Neural crest cell (in vitro differentiated cells): ENCODE data around the gene CDK11A. TPM values are rescaled to one million over a fixed set of nuclear protein-coding genes. Genes with fewer than 3 reads are reported as not detected.

Experiments used
- DNase-seq: peaks from one replicate; pipeline ENCODE4 v3.0.0; 2021; ENCODE audit warnings: low read depth, mixed read lengths, low spot score
- H3K27ac Mint-ChIP-seq: one replicate; pipeline ENCODE4 v1.8.0; 2021; ENCODE audit warnings: mild to moderate bottlenecking, mixed read lengths; ENCODE audit not compliant: unreplicated experiment
- H3K27me3 Mint-ChIP-seq: 2 replicates; pipeline ENCODE4 v1.8.0; 2021; ENCODE audit warnings: low read depth, mild to moderate bottlenecking, mixed read lengths
- H3K36me3 Mint-ChIP-seq: 2 replicates; pipeline ENCODE4 v1.8.0; 2021; ENCODE audit warnings: low read depth, mild to moderate bottlenecking, mixed read lengths
- H3K4me1 Mint-ChIP-seq: 2 replicates; pipeline ENCODE4 v1.8.0; 2021; ENCODE audit warnings: mixed read lengths
- H3K4me3 Mint-ChIP-seq: one replicate; pipeline ENCODE4 v1.8.0; 2021; ENCODE audit warnings: mild to moderate bottlenecking, mixed read lengths
- H3K9me3 Mint-ChIP-seq: 2 replicates; pipeline ENCODE4 v1.8.0; 2021; ENCODE audit warnings: mixed read lengths
- total RNA-seq: library from RNA; stranded (reverse); gene quantifications from 2 replicates; pipeline ENCODE4 v1.2.1, GENCODE V29; 2021
- TF ChIP-seq, protein P1 (sequence below): fragments of 200-600 bp; sonication (generic); conservative IDR thresholded peaks from 2 replicates; pipeline ENCODE4 v1.5.0; 2021; ENCODE audit warnings: antibody characterized with exemption, mild to moderate bottlenecking

Gene CDK11A
- total RNA-seq, 1 donor from 2014 or later: 48.9 TPM

GRCh38 chr1:1764876-1765470 lies 40.8 kb upstream of the CDK11A start:
- H3K27ac Mint-ChIP-seq: no peak overlapping the region
- DNase-seq: no peak
- H3K4me1 Mint-ChIP-seq: peaks cover 7% of the 10 kb centered on the region
- TF ChIP-seq, protein P1, sequence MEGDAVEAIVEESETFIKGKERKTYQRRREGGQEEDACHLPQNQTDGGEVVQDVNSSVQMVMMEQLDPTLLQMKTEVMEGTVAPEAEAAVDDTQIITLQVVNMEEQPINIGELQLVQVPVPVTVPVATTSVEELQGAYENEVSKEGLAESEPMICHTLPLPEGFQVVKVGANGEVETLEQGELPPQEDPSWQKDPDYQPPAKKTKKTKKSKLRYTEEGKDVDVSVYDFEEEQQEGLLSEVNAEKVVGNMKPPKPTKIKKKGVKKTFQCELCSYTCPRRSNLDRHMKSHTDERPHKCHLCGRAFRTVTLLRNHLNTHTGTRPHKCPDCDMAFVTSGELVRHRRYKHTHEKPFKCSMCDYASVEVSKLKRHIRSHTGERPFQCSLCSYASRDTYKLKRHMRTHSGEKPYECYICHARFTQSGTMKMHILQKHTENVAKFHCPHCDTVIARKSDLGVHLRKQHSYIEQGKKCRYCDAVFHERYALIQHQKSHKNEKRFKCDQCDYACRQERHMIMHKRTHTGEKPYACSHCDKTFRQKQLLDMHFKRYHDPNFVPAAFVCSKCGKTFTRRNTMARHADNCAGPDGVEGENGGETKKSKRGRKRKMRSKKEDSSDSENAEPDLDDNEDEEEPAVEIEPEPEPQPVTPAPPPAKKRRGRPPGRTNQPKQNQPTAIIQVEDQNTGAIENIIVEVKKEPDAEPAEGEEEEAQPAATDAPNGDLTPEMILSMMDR: no peak
- H3K4me3 Mint-ChIP-seq: peak overlapping the region; percentile 41
- no peaks in the 10 kb centered on the region for H3K27me3 Mint-ChIP-seq
- peaks cover 12% of the 10 kb centered on the region for H3K36me3 Mint-ChIP-seq
- no peaks in the 10 kb centered on the region for H3K9me3 Mint-ChIP-seq

DNA sequence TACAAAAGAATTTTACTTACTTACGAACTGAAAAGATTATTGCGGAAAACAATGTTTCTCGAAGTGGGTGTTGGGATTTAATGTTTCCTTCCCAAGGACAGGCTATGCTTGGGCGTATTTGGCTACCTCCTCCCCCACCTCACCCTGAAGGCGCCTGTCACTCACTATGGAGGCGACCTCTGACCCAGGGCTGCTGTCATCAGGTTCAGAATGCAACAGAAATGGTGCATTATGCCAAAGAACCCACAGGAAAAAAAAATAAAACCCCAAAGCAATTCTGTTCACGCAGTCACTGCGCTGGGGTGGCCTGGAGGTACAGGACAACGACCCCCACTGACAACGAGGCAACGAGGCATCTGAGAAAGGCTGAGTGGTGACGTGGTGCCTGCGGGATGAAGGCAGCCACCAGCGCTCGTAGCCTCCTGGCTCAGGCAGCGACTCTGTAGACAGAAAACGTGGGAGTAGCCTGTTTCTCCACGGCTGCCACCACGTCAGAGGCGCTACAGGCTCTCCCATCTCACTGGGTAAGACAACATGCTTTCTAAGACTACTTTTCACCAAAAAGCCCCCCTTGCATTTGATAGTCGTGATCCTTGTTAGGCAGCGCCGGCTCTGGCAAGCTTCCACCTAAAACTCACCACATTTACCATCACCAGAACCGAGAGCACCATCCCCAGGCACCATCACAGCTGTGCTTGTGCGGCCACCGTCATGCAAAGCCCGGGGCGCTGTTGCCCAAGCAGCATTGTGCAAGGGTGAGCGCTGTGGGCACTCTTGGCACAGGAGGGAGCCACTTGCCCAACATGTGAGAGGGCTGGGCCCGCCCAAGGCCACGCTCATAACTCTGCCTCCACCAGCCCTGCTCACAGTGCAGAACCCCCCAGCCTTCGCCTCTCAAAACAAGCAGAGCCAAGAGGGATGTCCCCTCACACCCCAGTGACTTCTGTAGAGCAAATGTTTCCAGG lies 39.8 kb upstream of the CDK11A start:
- H3K36me3 Mint-ChIP-seq: peaks cover 9% of the 10 kb centered on the region
- peaks cover 7% of the 10 kb centered on the region for H3K4me1 Mint-ChIP-seq
- no peak overlapping the region for H3K27ac Mint-ChIP-seq
- TF ChIP-seq, protein P1: no peak
- DNase-seq: no peak
- H3K4me3 Mint-ChIP-seq: no peak overlapping the region
- no peaks in the 10 kb centered on the region for H3K9me3 Mint-ChIP-seq
- H3K27me3 Mint-ChIP-seq: no peaks in the 10 kb centered on the region

DNA sequence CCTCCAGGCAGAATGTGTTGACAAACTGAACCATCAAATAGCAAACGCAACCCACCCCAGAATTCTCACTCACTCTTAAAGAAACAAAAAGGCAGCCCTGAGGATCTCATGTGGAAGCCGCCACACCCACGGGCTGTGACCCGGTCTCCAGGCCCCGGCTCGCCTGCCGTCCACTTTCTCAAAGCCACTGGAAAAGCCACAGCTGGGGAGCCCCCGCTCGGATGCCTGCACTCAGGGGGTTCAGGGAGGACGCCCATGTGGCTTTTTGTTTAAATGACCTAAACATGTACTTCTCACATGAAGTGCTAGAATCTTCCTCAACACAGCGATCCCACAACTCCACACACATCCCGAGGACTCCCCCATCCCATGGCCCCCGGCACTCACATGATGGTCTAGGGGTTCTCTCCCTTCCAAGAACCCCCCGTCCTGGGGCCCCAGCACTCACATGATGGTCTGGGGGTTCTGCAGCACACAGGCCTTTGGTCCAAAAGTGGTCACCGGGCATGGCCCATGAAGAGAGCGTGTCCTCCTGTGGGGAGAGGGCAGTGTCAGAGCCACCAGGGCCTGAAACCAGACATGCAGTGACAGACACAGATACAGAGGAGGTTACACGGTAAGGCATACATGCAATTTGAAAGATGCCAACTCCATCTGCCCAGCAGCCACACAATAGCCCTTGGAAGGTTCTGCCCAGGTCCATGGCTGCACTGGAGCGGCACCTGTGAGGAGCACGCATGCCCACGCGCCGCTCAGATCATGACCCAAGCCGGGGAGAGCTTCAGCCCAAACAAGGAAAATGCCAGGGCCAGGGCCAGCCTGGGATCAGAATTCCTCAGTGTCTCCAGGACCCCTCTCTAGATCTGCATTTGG lies 37.6 kb upstream of the CDK11A start:
- TF ChIP-seq, protein P1: no peak
- Mint-ChIP-seq H3K4me3 (no peak overlapping the region), H3K36me3 (no peaks in the 10 kb centered on the region), H3K27me3 (no peaks in the 10 kb centered on the region), H3K27ac (no peak overlapping the region), H3K4me1 (peaks cover 7% of the 10 kb centered on the region), H3K9me3 (no peaks in the 10 kb centered on the region)
- DNase-seq: no peak

GRCh38 chr1:1760715-1761114 lies 36.6 kb upstream of the CDK11A start:
- TF ChIP-seq, protein P1: no peak
- Mint-ChIP-seq H3K36me3 (no peaks in the 10 kb centered on the region), H3K4me3 (no peak overlapping the region), H3K4me1 (peaks cover 7% of the 10 kb centered on the region), H3K9me3 (no peaks in the 10 kb centered on the region), H3K27ac (no peak overlapping the region), H3K27me3 (no peaks in the 10 kb centered on the region)
- DNase-seq: no peak

GRCh38 chr1:1760345-1760650 lies 36.1 kb upstream of the CDK11A start:
- no peaks in the 10 kb centered on the region for H3K27me3 Mint-ChIP-seq
- H3K4me3 Mint-ChIP-seq: no peak overlapping the region
- no peaks in the 10 kb centered on the region for H3K36me3 Mint-ChIP-seq
- DNase-seq: no peak
- H3K4me1 Mint-ChIP-seq: peaks cover 7% of the 10 kb centered on the region
- no peaks in the 10 kb centered on the region for H3K9me3 Mint-ChIP-seq
- TF ChIP-seq, protein P1: no peak
- H3K27ac Mint-ChIP-seq: no peak overlapping the region
